HEK293 (cell line): ENCODE results near the gene GNG3.

Experiments used
- CTCF ChIA-PET: fragments of 350-600 bp; formaldehyde crosslinking; extraction: SDS; loops from one replicate; lab custom pipeline; 2021; ENCODE audit warnings: antibody characterized with exemption; lab: Yijun Ruan, JAX
- POLR2A ChIA-PET: fragments of 300-600 bp; formaldehyde crosslinking; extraction: SDS; loops from one replicate; lab custom pipeline; 2020; ENCODE audit warnings: antibody characterized with exemption, inconsistent platforms; lab: Yijun Ruan, JAX
- H3K27ac ChIP-seq: fragments of 200-500 bp; sonication (Bioruptor generic); 2 replicates; pipeline ENCODE4 v1.5.1; 2014; ENCODE audit warnings: low read depth, low read length, control low read depth, inconsistent platforms; ENCODE audit errors: extremely low read depth
- H3K36me3 ChIP-seq, 2 experiments: fragments of 200-500 bp in 1 of 2; sonication (Bioruptor generic) in 1 of 2; 1 replicate in 1 of 2; 2 replicates in 1 of 2; pipeline ENCODE4 v1.5.1; 2014 to 2017; ENCODE audit warnings: inconsistent platforms in 2 of 2, low read length in 2 of 2; ENCODE audit not compliant: control insufficient read depth in 2 of 2, insufficient read depth in 1 of 2
- H3K4me1 ChIP-seq: fragments of 200-500 bp; sonication (Bioruptor generic); 2 replicates; pipeline ENCODE4 v1.5.1; 2014; ENCODE audit warnings: mild to moderate bottlenecking, low read length, inconsistent platforms; ENCODE audit not compliant: control insufficient read depth, insufficient read depth
- H3K4me3 ChIP-seq: 2 replicates; pipeline ENCODE4 v1.5.1; 2011; ENCODE audit warnings: low read depth, mild to moderate bottlenecking, control low read depth, low read length, moderate library complexity
- H3K9me3 ChIP-seq: fragments of 200-500 bp; sonication (Bioruptor generic); 2 replicates; pipeline ENCODE4 v1.5.1; 2014; ENCODE audit warnings: low read depth, low read length, inconsistent platforms; ENCODE audit not compliant: control insufficient read depth, insufficient read depth
- EGR2 ChIP-seq: fragments of 450-650 bp; formaldehyde crosslinking; IDR thresholded peaks from 2 replicates; pipeline ENCODE4 v1.5.1; 2016; ENCODE audit warnings: low read depth, missing biosample characterization, missing genetic modification characterization
- GLI2 ChIP-seq: fragments of 450-650 bp; formaldehyde crosslinking; IDR thresholded peaks from 2 replicates; pipeline ENCODE4; 2017; ENCODE audit warnings: missing biosample characterization, missing genetic modification characterization, low read depth, borderline replicate concordance
- GLIS2 ChIP-seq: fragments of 450-650 bp; formaldehyde crosslinking; IDR thresholded peaks from 2 replicates; pipeline ENCODE4 v1.5.1; 2016; ENCODE audit warnings: missing biosample characterization, missing genetic modification characterization
- KLF8 ChIP-seq: fragments of 450-650 bp; formaldehyde crosslinking; IDR thresholded peaks from 2 replicates; pipeline ENCODE4 v1.5.1; 2016; ENCODE audit warnings: missing biosample characterization, missing genetic modification characterization
- KLF9 ChIP-seq: fragments of 450-650 bp; formaldehyde crosslinking; IDR thresholded peaks from 2 replicates; pipeline ENCODE4 v1.5.1; 2016; ENCODE audit warnings: missing biosample characterization, missing genetic modification characterization, low read depth
- MEIS1 ChIP-seq: sonication (generic); formaldehyde crosslinking; IDR thresholded peaks from 2 replicates; pipeline ENCODE4 v1.8.1; 2022; ENCODE audit warnings: missing genetic modification reagents, mild to moderate bottlenecking, borderline replicate concordance
- SETDB1 ChIP-seq: IDR thresholded peaks from one replicate; pipeline ENCODE4 v1.6.1; 2017; ENCODE audit warnings: mild to moderate bottlenecking, low read length, moderate library complexity, mixed read lengths; ENCODE audit not compliant: insufficient read length
- SP3 ChIP-seq: fragments of 450-650 bp; formaldehyde crosslinking; IDR thresholded peaks from 2 replicates; pipeline ENCODE4 v1.5.1; 2016; ENCODE audit warnings: missing biosample characterization, missing genetic modification characterization
- TRIM28 ChIP-seq: IDR thresholded peaks from 2 replicates; pipeline ENCODE4 v1.6.1; 2011; ENCODE audit warnings: low read length, control low read depth, borderline replicate concordance
- ZBTB8A ChIP-seq: fragments of 450-650 bp; formaldehyde crosslinking; IDR thresholded peaks from 2 replicates; pipeline ENCODE4 v1.5.1; 2016; ENCODE audit warnings: missing biosample characterization, missing genetic modification characterization
- ZFP37 ChIP-seq: fragments of 450-650 bp; formaldehyde crosslinking; IDR thresholded peaks from 2 replicates; pipeline ENCODE4 v1.5.1; 2016; ENCODE audit warnings: missing biosample characterization, missing genetic modification characterization
- ZNF133 ChIP-seq: fragments of 450-650 bp; formaldehyde crosslinking; IDR thresholded peaks from 2 replicates; pipeline ENCODE4 v1.5.1; 2016; ENCODE audit warnings: missing biosample characterization, missing genetic modification characterization
- ZNF146 ChIP-seq: fragments of 450-650 bp; formaldehyde crosslinking; IDR thresholded peaks from 2 replicates; pipeline ENCODE4 v1.5.1; 2016; ENCODE audit warnings: missing biosample characterization, missing genetic modification characterization
- ZNF266 ChIP-seq: fragments of 450-650 bp; formaldehyde crosslinking; IDR thresholded peaks from 2 replicates; pipeline ENCODE4 v1.5.1; 2016; ENCODE audit warnings: missing biosample characterization, missing genetic modification characterization, low read depth
- ZNF341 ChIP-seq: fragments of 450-650 bp; formaldehyde crosslinking; IDR thresholded peaks from 2 replicates; pipeline ENCODE4; 2016; ENCODE audit warnings: low read depth, missing biosample characterization, missing genetic modification characterization
- ZNF354C ChIP-seq: fragments of 450-650 bp; formaldehyde crosslinking; IDR thresholded peaks from 2 replicates; pipeline ENCODE4 v1.5.1; 2016; ENCODE audit warnings: missing biosample characterization, missing genetic modification characterization, low read depth, borderline replicate concordance
- ZNF561 ChIP-seq: fragments of 450-650 bp; IDR thresholded peaks from 2 replicates; pipeline ENCODE4 v1.5.1; 2018; ENCODE audit warnings: missing biosample characterization, missing genetic modification characterization, borderline replicate concordance
- ZNF571 ChIP-seq: fragments of 450-650 bp; formaldehyde crosslinking; IDR thresholded peaks from 2 replicates; pipeline ENCODE4 v1.5.0; 2017; ENCODE audit warnings: missing biosample characterization, missing genetic modification characterization
- ZNF596 ChIP-seq: fragments of 450-650 bp; IDR thresholded peaks from 2 replicates; pipeline ENCODE4 v1.5.0; 2018; ENCODE audit warnings: missing biosample characterization, mild to moderate bottlenecking, missing genetic modification characterization, moderate library complexity
- ZNF600 ChIP-seq: fragments of 450-650 bp; formaldehyde crosslinking; IDR thresholded peaks from 2 replicates; pipeline ENCODE4 v1.5.1; 2016; ENCODE audit warnings: missing biosample characterization, missing genetic modification characterization
- ZNF626 ChIP-seq: fragments of 450-650 bp; sonication (Bioruptor Pico); formaldehyde crosslinking; IDR thresholded peaks from 2 replicates; pipeline ENCODE4 v1.5.1; 2018; ENCODE audit warnings: missing biosample characterization, missing genetic modification characterization, inconsistent platforms
- ZNF76 ChIP-seq: fragments of 450-650 bp; formaldehyde crosslinking; IDR thresholded peaks from 2 replicates; pipeline ENCODE4; 2016; ENCODE audit warnings: low read depth, missing biosample characterization, missing genetic modification characterization, borderline replicate concordance
- ZNF768 ChIP-seq: fragments of 450-650 bp; formaldehyde crosslinking; IDR thresholded peaks from 2 replicates; pipeline ENCODE4 v1.5.1; 2018; ENCODE audit warnings: missing biosample characterization, mild to moderate bottlenecking, missing genetic modification characterization
- ZNF843 ChIP-seq: fragments of 450-650 bp; formaldehyde crosslinking; IDR thresholded peaks from 2 replicates; pipeline ENCODE4 v1.5.1; 2016; ENCODE audit warnings: missing biosample characterization, missing genetic modification characterization
- ZSCAN23 ChIP-seq: fragments of 450-650 bp; formaldehyde crosslinking; IDR thresholded peaks from 2 replicates; pipeline ENCODE4 v1.5.1; 2016; ENCODE audit warnings: missing biosample characterization, missing genetic modification characterization
- ZXDB ChIP-seq: fragments of 450-650 bp; formaldehyde crosslinking; IDR thresholded peaks from 2 replicates; pipeline ENCODE4 v1.5.1; 2016; ENCODE audit warnings: missing biosample characterization, missing genetic modification characterization
- TF ChIP-seq, protein P1 (sequence below): fragments of 450-650 bp; IDR thresholded peaks from 2 replicates; pipeline ENCODE4 v1.5.1; 2018; ENCODE audit warnings: missing biosample characterization, missing genetic modification characterization
- TF ChIP-seq, protein P2 (sequence below): fragments of 450-650 bp; formaldehyde crosslinking; IDR thresholded peaks from 2 replicates; pipeline ENCODE4 v1.5.1; 2016; ENCODE audit warnings: missing biosample characterization, missing genetic modification characterization
- TF ChIP-seq, protein P3 (sequence below): fragments of 450-650 bp; formaldehyde crosslinking; IDR thresholded peaks from 2 replicates; pipeline ENCODE4 v1.5.1; 2016; ENCODE audit warnings: missing biosample characterization, missing genetic modification characterization
- TF ChIP-seq, protein P4 (sequence below): fragments of 450-650 bp; formaldehyde crosslinking; IDR thresholded peaks from 2 replicates; pipeline ENCODE4 v1.5.1; 2016; ENCODE audit warnings: missing biosample characterization, missing genetic modification characterization

The GNG3 gene

DNA sequence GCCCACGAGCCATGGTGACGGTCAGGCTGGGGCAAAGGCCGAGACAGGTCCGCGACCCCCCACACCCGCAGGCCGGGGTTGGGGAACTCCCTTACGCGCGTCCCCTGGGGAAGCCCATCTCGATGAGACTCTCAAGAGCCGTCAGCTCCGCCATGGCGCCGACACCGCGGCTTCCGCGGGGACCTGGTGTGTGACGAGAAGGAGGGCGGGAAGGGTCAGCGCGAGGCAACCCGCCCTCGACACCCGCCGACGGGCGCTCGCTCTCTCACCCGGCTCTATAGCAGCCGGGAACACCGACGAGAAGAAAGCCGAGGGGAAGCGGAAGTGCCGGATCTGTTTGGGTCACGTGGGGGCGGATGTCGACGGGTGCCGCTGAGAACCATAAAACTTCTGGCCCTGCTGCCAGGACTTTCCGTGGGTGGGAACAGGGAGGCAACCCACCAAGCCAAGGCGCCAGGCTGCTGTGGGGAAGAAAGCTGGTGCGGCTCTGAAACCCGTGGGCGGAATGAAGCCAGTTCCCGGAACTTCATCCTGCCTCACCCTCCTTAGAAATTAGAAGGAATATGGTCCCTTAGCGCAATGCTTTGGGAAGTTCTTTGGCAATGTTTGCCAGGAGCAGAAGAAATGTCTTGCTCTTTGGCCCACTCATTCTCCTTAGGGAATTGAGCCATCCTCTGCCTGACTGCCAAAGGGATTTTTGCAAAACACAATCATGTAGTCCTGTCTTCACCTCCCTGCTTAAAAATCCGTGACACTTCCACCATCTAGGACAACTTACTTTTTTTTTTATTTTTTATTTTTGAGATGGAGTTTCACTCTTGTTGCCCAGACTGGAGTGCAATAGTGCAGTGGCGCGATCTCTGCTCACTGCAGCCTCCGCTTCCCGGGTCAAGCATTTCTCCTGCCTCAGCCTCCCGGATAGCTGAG lies 28.4 kb upstream of the GNG3 start, which contains the start of gene UBXN1:
UBXN1 (minus strand) TSS at position 304 of the 927 bp plus-strand sequence; CDS start at position 154, 150 bp downstream.
- Histone ChIP-seq H3K27ac (peak within 1 kb of the TSS; percentile 62), H3K4me1 (peaks cover 8% of the 10 kb centered on the region), H3K36me3 (peaks cover 0 to 33% of the 10 kb centered on the region in 2 experiments; a peak in 2 of 3 replicates), H3K4me3 (peak within 1 kb of the TSS; percentile 90), H3K9me3 (no peaks in the 10 kb centered on the region)
- POLR2A ChIA-PET: interaction anchor here (0.5 to 3.5 kb wide), 11 partner anchors 8 to 1663 kb away, joined by 3 to 24 read pairs (median 4); partner anchors contain the start of genes BSCL2, C11orf98, CSKMT and INTS5
- CTCF ChIA-PET: interaction anchor here (0.6 to 4.5 kb wide), 7 partner anchors 14 to 364 kb away, joined by 3 to 46 read pairs (median 3); partner anchors contain the start of genes C11orf98 and CSKMT
- TF ChIP-seq, protein P1, sequence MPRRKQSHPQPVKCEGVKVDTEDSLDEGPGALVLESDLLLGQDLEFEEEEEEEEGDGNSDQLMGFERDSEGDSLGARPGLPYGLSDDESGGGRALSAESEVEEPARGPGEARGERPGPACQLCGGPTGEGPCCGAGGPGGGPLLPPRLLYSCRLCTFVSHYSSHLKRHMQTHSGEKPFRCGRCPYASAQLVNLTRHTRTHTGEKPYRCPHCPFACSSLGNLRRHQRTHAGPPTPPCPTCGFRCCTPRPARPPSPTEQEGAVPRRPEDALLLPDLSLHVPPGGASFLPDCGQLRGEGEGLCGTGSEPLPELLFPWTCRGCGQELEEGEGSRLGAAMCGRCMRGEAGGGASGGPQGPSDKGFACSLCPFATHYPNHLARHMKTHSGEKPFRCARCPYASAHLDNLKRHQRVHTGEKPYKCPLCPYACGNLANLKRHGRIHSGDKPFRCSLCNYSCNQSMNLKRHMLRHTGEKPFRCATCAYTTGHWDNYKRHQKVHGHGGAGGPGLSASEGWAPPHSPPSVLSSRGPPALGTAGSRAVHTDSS: no peak
- TF ChIP-seq EGR2 (tag by site-specific recombination) (peak; percentile 91), KLF8 (tag by site-specific recombination) (peak; percentile 82), ZNF266 (tag by site-specific recombination) (no peak), ZNF843 (tag by site-specific recombination) (no peak; the same call in 1 of the 2 replicates), KLF9 (tag by site-specific recombination) (peak; percentile 24; the same call in 1 of the 2 replicates), GLIS2 (tag by site-specific recombination) (peak; percentile 53; the same call in 1 of the 2 replicates), ZNF146 (tag by site-specific recombination) (no peak), ZNF600 (peak; percentile 88), MEIS1 (CRISPR knock-in tag) (no peak), ZBTB8A (tag by site-specific recombination) (peak; percentile 94), ZNF626 (tag by site-specific recombination) (no peak), ZSCAN23 (no peak), ZNF341 (tag by site-specific recombination) (peak; percentile 42; the same call in 1 of the 2 replicates), ZNF768 (tag by site-specific recombination) (no peak), ZXDB (tag by site-specific recombination) (peak; percentile 73), TRIM28 (peak; percentile 67; the same call in 1 of the 2 replicates), ZNF133 (tag by site-specific recombination) (no peak), ZNF76 (tag by site-specific recombination) (peak; percentile 73; the same call in 1 of the 2 replicates), SETDB1 (no peak), ZNF571 (tag by site-specific recombination) (no peak), ZNF561 (peak; percentile 66; the same call in 1 of the 2 replicates), GLI2 (tag by site-specific recombination) (no peak), ZNF354C (no peak), ZNF596 (tag by site-specific recombination) (peak; percentile 56; the same call in 1 of the 2 replicates), SP3 (tag by site-specific recombination) (peak; percentile 52), ZFP37 (0 out of 2 replicates have a peak, but pooled peaks have one; percentile 52)
- TF ChIP-seq, protein P2, sequence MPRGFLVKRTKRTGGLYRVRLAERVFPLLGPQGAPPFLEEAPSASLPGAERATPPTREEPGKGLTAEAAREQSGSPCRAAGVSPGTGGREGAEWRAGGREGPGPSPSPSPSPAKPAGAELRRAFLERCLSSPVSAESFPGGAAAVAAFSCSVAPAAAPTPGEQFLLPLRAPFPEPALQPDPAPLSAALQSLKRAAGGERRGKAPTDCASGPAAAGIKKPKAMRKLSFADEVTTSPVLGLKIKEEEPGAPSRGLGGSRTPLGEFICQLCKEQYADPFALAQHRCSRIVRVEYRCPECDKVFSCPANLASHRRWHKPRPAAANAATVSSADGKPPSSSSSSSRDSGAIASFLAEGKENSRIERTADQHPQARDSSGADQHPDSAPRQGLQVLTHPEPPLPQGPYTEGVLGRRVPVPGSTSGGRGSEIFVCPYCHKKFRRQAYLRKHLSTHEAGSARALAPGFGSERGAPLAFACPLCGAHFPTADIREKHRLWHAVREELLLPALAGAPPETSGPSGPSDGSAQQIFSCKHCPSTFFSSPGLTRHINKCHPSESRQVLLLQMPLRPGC (tag by site-specific recombination): 0 out of 2 replicates have a peak, but pooled peaks have one; percentile 29
- TF ChIP-seq, protein P3, sequence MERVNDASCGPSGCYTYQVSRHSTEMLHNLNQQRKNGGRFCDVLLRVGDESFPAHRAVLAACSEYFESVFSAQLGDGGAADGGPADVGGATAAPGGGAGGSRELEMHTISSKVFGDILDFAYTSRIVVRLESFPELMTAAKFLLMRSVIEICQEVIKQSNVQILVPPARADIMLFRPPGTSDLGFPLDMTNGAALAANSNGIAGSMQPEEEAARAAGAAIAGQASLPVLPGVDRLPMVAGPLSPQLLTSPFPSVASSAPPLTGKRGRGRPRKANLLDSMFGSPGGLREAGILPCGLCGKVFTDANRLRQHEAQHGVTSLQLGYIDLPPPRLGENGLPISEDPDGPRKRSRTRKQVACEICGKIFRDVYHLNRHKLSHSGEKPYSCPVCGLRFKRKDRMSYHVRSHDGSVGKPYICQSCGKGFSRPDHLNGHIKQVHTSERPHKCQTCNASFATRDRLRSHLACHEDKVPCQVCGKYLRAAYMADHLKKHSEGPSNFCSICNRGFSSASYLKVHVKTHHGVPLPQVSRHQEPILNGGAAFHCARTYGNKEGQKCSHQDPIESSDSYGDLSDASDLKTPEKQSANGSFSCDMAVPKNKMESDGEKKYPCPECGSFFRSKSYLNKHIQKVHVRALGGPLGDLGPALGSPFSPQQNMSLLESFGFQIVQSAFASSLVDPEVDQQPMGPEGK (tag by site-specific recombination): peak; percentile 42; the same call in 1 of the 2 replicates
- TF ChIP-seq, protein P4, sequence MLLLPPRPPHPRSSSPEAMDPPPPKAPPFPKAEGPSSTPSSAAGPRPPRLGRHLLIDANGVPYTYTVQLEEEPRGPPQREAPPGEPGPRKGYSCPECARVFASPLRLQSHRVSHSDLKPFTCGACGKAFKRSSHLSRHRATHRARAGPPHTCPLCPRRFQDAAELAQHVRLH (tag by site-specific recombination): peak; percentile 40; the same call in 1 of the 2 replicates
